Chondrocyte (in vitro differentiated cells): ENCODE data around the gene IFNL3. TPM values are rescaled to one million over a fixed set of nuclear protein-coding genes. Genes with fewer than 3 reads are reported as not detected.
"Not testable (repeated sequence)": the region's sequence is repeated elsewhere in the genome, so short reads cannot be mapped to it uniquely, and the experiment has no call there.

Experiments
- DNase-seq: peaks from one replicate; pipeline ENCODE4 v3.0.0; 2021; ENCODE audit warnings: mixed read lengths, low spot score
- H3K27ac Mint-ChIP-seq: one replicate; pipeline ENCODE4 v1.8.0; 2021; ENCODE audit warnings: mild to moderate bottlenecking, moderate library complexity, mixed read lengths; ENCODE audit not compliant: unreplicated experiment
- H3K27me3 Mint-ChIP-seq: 2 replicates; pipeline ENCODE4 v1.8.0; 2021; ENCODE audit warnings: low read depth, mixed read lengths
- H3K36me3 Mint-ChIP-seq: 2 replicates; pipeline ENCODE4 v1.8.0; 2021; ENCODE audit warnings: low read depth, mixed read lengths
- H3K4me1 Mint-ChIP-seq: 2 replicates; pipeline ENCODE4 v1.8.0; 2021; ENCODE audit warnings: low read depth, mild to moderate bottlenecking, mixed read lengths
- H3K4me3 Mint-ChIP-seq: one replicate; pipeline ENCODE4 v1.8.0; 2021; ENCODE audit warnings: mild to moderate bottlenecking, moderate library complexity, mixed read lengths; ENCODE audit not compliant: unreplicated experiment
- H3K9me3 Mint-ChIP-seq: 2 replicates; pipeline ENCODE4 v1.8.0; 2021; ENCODE audit warnings: low read depth, mixed read lengths
- total RNA-seq: library from RNA; stranded (reverse); gene quantifications from 3 replicates; pipeline ENCODE4 v1.2.1, GENCODE V29; 2021
- TF ChIP-seq, protein P1 (sequence below): fragments of 200-600 bp; sonication (generic); IDR thresholded peaks from 2 replicates; pipeline ENCODE4 v1.5.0; 2021; ENCODE audit warnings: antibody characterized with exemption, mild to moderate bottlenecking, moderate library complexity

The IFNL3 gene
- total RNA-seq, 1 donor from 2014 or later = not detected

DNA sequence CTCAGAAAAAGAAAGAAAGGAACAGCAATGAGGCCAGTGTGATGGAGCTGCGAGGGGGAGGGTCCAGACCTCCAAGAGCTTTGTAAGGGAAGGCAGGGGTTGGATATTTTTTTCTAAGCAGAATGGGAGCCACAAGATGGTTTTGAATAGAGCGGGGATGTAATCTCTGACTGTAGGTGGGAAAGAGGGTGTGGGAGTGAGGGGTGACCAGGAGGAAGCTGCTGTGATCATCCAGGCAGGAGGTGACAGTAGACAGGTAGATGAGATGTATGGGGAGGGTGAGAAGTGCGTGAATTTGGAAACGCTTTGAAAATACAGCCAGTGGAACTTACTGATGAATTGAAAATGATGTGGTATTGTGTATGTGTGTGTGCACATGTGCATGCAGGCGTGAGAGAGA, 30.8 kb upstream of the IFNL3 start:
- Mint-ChIP-seq H3K4me3 (no peak overlapping the region), H3K27ac (no peak overlapping the region), H3K4me1 (no peaks in the 10 kb centered on the region), H3K9me3 (no peaks in the 10 kb centered on the region), H3K27me3 (peaks cover 43% of the 10 kb centered on the region), H3K36me3 (no peaks in the 10 kb centered on the region)
- TF ChIP-seq, protein P1, sequence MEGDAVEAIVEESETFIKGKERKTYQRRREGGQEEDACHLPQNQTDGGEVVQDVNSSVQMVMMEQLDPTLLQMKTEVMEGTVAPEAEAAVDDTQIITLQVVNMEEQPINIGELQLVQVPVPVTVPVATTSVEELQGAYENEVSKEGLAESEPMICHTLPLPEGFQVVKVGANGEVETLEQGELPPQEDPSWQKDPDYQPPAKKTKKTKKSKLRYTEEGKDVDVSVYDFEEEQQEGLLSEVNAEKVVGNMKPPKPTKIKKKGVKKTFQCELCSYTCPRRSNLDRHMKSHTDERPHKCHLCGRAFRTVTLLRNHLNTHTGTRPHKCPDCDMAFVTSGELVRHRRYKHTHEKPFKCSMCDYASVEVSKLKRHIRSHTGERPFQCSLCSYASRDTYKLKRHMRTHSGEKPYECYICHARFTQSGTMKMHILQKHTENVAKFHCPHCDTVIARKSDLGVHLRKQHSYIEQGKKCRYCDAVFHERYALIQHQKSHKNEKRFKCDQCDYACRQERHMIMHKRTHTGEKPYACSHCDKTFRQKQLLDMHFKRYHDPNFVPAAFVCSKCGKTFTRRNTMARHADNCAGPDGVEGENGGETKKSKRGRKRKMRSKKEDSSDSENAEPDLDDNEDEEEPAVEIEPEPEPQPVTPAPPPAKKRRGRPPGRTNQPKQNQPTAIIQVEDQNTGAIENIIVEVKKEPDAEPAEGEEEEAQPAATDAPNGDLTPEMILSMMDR = no peak
- no peak for DNase-seq

DNA sequence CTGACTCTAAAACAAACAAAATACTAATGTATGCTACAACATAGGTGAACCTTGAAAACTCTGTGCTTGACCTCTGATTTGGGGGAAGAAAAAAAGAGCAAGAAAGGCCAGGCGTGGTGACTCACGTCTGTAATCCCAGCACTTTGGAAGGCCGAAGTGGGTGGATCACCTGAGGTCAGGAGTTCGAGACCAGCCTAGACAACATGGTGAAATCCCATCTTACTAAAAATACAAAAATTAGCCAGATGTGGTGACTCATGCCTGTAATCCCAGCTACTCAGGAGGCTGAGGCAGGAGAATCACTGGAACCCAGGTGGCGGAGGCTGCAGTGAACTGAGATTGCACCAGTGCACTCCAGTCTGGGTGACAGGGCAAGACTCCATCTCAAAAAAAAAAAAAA, 29.1 kb upstream of the IFNL3 start:
- not testable (repeated sequence) for H3K4me3 Mint-ChIP-seq, H3K4me1 Mint-ChIP-seq, DNase-seq, H3K27ac Mint-ChIP-seq, H3K36me3 Mint-ChIP-seq, H3K9me3 Mint-ChIP-seq
- H3K27me3 Mint-ChIP-seq = peaks cover 52% of the 10 kb centered on the region

DNA sequence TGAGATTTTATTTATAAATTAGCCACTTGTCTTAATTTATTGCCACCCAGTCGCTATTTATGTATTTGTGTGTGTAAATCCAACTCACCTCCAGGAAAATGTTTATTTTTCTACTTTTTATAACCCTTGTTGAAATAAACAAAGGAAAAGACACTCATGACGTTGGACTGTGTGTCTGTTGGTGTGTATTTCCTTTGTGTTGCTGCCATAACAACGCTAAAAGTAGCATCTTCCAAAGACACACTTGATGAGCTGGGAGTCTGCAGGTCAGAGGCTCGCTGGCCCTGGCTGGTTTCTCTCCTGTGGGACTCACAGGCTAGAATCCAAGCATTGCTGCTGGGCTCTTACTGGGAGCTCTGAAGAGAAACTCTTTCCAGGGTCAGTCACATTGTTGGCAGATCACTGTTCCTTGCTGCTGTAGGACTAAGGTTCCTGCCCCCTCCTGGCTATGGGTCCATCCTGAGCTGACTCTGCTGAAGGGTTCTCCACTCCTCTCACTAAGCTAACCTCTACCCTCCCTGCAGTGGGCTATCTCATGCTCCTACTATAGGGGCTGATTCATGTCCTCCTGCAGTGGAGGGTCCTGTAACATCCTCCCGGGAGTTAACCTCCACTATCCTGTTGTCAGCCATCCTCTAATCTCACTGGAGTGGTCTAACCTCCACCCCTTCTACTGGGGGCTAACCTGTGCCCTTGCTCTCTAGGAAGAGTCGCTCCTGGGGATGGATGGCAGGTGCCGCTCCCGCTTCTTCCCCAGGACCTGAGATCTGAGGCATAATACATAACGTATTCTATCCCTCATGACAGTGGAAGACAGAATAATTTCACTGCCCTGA, 25.4 kb upstream of the IFNL3 start:
- TF ChIP-seq, protein P1 = no peak
- H3K4me3 Mint-ChIP-seq = no peak overlapping the region
- H3K27me3 Mint-ChIP-seq = peaks cover 44% of the 10 kb centered on the region
- no peaks in the 10 kb centered on the region for H3K9me3 Mint-ChIP-seq
- no peak for DNase-seq
- H3K36me3 Mint-ChIP-seq = no peaks in the 10 kb centered on the region
- H3K4me1 Mint-ChIP-seq = no peaks in the 10 kb centered on the region
- no peak overlapping the region for H3K27ac Mint-ChIP-seq

DNA sequence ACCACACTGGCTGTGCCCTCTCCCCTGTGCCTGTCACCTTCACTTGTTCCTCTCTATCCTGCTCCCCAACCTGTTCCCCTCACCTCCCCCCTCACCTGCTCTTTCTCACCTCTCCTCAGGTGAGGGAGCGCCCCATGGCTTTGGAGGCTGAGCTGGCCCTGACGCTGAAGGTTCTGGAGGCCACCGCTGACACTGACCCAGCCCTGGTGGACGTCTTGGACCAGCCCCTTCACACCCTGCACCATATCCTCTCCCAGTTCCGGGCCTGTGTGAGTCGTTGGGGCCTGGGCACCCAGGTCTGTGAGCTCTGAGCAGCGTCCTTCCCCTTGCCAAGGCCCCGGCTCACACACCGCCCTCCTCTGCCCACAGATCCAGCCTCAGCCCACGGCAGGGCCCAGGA, 24.6 kb upstream of the IFNL3 start:
- H3K9me3 Mint-ChIP-seq, H3K36me3 Mint-ChIP-seq, H3K4me1 Mint-ChIP-seq, DNase-seq, H3K27ac Mint-ChIP-seq, H3K4me3 Mint-ChIP-seq: not testable (repeated sequence)
- peaks cover 49% of the 10 kb centered on the region for H3K27me3 Mint-ChIP-seq

DNA sequence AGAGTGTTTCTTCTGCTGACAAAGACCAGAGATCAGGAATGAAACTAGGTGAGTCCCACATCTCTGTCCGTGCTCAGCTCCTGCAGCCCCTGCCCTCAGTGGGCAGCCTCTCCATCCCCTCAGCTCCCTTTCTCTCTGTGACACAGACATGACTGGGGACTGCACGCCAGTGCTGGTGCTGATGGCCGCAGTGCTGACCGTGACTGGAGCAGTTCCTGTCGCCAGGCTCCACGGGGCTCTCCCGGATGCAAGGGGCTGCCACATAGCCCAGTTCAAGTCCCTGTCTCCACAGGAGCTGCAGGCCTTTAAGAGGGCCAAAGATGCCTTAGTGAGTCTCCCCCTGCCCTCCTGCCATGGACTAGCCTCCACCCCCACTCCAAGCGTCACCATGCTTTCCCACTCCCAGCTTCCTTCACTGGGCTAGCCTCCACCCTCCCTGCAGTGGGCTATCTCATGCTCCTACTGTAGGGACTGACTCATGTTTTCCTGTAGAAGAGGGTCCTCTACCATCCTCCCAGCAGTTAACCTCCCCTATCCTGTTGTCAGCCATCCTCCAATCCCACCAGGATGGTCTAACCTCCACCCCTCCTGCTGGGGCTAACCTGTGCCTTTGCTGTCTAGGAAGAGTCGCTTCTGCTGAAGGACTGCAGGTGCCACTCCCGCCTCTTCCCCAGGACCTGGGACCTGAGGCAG, 23.9 kb upstream of the IFNL3 start:
- H3K9me3 Mint-ChIP-seq, H3K4me1 Mint-ChIP-seq, H3K27ac Mint-ChIP-seq, H3K4me3 Mint-ChIP-seq, H3K36me3 Mint-ChIP-seq, DNase-seq: not testable (repeated sequence)
- peaks cover 54% of the 10 kb centered on the region for H3K27me3 Mint-ChIP-seq

DNA sequence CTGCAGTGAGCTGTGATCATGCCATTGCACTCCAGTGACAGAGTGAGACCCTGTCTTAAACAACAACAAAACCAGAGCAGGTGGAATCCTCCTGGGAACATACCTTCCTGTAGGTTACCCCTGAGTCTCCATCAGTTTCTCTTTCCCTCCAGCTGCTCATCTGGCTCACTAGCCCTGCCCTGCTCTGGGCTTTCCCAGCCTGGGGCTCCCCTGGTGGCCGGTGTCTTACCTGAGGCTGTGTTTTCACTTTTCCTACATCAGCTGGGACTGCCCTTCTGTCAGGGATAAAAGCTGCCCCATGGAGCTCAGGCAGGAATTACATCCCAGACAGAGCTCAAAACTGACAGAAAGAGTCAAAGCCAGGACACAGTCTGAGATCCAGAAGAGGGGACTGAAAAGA, 23.3 kb upstream of the IFNL3 start, which contains the start of gene IFNL2:
TSS of gene IFNL2 (plus strand) at position 312 of the 400 bp plus-strand sequence. CDS start 173 bp downstream, outside the sequence.
- not testable (repeated sequence) for H3K4me3 Mint-ChIP-seq, H3K27ac Mint-ChIP-seq, H3K36me3 Mint-ChIP-seq, H3K9me3 Mint-ChIP-seq, H3K4me1 Mint-ChIP-seq, DNase-seq
- peaks cover 59% of the 10 kb centered on the region for H3K27me3 Mint-ChIP-seq

DNA sequence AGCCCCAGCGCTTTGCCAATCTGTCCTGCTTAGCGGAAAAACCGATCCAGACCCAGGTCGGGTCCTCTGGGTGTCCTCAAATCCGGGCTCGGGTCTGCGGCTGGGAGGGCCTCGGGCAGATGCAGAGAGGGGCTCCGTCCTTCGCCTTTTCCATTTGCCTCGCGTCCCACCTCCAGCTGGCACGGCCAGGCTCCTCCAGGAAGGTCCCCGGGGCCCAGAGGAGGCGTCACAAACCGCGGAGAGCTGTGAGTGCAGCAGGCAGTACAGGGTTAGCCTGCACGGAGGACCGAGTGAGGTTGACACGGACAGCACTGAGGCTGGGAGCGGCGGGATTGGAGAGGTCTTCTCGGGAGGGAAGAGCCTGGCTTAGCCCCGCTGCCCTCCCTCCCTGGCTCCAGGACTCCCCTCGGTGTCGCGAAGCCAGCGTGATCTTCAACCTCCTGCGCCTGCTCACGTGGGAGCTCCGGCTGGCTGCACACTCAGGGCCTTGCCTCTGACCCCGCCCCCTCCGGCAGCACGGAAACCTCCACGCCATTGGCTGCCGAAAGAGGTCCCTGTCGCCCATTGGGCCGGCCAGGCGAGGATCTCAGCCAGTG, 20.6 kb upstream of the IFNL3 start:
- H3K4me1 Mint-ChIP-seq = no peaks in the 10 kb centered on the region
- H3K27me3 Mint-ChIP-seq = peaks cover 56% of the 10 kb centered on the region
- no peaks in the 10 kb centered on the region for H3K9me3 Mint-ChIP-seq
- H3K4me3 Mint-ChIP-seq = no peak overlapping the region
- TF ChIP-seq, protein P1 = no peak
- no peak overlapping the region for H3K27ac Mint-ChIP-seq
- no peak for DNase-seq
- H3K36me3 Mint-ChIP-seq = no peaks in the 10 kb centered on the region
